Inflammatory macrophage (primary cell): ENCODE measurements around the gene ADCY9.
A peak's percentile ranks its signal among the peaks of the same experiment; 100 is the strongest.
"Not testable (repeated sequence)": the region's sequence is repeated elsewhere in the genome, so short reads cannot be mapped to it uniquely, and the experiment has no call there.

Experiments
- DNase-seq, 2 donors: peaks; one replicate each; pipeline ENCODE4 v3.0.0-alpha.2; 2020 to 2022

Gene ADCY9

GRCh38 chr16:4067262-4068001 lies 48.8 kb downstream of the ADCY9 start:
- no peak for DNase-seq

- DNase-seq, result no peak
Measured at GRCh38 chr16:4064950-4065352, 51.3 kb downstream of the ADCY9 start.

DNA sequence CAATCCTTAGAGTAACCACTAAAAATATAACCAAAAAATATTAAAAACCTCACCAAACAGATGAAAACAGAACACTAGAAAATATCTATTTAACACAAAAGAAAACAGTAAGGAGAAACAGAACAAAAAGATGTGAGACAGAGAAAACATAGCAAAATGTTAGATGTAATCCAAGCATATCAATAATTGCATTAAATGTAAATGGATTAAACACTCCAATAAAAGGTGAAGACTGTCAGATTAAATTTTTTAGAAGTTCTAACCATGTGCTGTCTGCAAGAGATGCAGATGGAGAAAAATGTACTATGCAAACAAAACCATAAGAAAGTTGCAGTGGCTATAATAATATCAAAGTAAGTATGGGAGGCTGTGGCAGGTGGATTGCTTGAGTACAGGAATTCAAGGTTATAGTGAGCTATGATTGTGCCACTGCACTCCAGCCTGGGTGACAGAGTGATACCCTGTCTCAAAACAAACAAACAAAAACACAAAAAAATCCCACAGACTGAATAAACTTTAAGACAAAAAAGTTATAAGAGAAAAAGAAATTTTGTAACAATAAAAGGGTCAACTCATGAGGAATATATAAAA lies 53.9 kb downstream of the ADCY9 start:
- no peak for DNase-seq

GRCh38 chr16:4060823-4061222 lies 55.4 kb downstream of the ADCY9 start:
- DNase-seq, result no peak

GRCh38 chr16:4060009-4060408 lies 56.2 kb downstream of the ADCY9 start:
- DNase-seq, result no peak

- DNase-seq, result no peak
Measured at GRCh38 chr16:4058386-4058785, 57.9 kb downstream of the ADCY9 start.

DNA sequence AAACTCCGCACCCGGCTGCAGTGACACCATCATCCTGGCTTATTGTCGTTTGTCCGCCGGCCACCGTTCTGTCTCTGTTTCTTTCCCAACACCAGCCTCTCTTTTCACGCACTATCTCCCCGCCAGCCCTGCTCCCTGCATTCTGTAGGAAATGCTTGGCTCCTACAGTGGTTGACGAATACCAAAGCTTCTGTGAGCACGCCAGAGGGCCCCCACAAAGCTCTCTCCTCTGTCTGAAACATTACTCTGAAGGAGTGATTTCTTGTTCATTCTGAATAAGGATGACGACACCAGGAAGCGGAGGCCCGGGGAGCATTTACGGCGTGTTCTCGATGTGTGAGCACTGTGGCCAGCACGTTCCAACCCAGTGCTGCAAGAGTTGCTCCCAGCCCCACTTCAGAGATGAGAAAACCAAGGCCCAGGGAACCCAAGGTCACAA lies 58.8 kb downstream of the ADCY9 start:
- DNase-seq, result no peak

DNA sequence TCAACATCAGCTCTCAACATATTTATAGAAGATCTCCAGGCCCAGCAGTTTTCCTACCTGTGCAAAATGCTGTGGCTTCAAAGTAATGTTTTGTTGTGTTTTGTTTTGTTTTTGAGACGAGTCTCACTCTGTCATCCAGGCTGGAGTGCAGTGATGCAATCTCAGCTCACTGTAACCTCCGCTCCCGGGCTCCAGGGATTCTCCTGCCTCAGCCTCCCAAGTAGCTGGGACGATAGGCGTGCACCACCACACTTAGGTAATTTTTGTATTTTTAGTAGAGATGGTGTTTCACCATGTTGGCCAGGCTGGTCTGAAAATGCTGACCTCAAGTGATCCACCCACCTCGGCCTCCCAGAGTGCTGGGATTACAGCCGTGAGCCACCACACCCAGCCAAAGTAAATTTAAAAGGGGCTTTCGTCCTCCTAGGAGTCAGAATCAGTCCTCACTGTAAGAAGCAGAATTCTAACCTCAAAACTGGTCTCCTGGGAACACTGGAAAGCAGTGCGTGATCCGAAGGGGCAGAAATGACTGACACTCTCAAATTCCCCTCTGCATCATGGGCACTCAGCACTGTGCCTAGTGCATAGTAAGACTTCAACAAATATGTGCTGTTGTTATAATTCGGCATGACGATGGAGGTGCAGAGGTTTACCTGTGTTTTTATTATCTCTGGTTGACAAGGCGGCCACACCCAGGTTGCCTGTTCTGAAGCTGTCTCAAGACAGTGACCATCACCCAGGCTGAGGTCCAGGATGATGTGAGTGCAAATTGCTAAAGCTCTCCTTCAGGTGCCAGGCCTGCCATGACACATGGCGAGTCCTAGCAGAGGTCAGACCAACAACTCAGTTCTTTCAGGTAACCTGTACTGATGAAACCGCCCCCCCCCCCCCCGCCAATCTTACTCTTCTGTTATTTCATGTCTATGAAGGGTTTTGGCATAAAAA lies 59.8 kb downstream of the ADCY9 start:
- DNase-seq, result no peak

GRCh38 chr16:4055748-4056147 lies 60.5 kb downstream of the ADCY9 start:
- no peak for DNase-seq

DNA sequence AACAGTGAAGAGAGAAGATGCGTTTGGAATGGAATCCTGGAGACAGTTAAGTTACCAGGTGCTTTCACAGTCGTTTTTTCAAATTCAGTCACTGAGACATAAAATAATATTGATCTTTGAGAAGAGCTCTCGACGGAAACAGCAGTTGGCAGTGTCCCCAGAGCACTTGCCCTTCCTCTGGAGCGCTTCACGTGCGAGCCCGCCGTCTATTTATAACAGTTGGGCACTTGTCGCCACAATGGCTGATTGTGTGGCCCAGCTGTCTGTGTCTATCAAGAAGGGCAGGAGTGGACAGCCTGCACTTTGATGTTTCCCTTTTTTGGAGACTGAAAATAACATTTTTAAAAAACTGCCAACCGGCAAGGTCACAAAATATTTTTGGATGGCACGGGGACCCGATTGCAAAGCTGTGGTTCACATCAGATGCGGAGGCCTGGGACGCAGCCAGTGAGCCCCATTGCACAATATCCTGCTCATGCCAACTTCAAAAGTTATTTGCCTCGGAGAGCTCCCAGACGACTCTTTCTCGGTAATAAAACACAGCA lies 62.9 kb downstream of the ADCY9 start:
- peak; percentile 54 to 56 for DNase-seq

- DNase-seq, result peak; percentile 51 to 56
Measured at GRCh38 chr16:4052801-4053293, 63.4 kb downstream of the ADCY9 start.

- no peak for DNase-seq
Measured at GRCh38 chr16:4052096-4052495, 64.1 kb downstream of the ADCY9 start.

GRCh38 chr16:4051591-4051990 lies 64.7 kb downstream of the ADCY9 start:
- DNase-seq, result no peak

- DNase-seq, result no peak
Measured at GRCh38 chr16:4049031-4049430, 67.2 kb downstream of the ADCY9 start.

DNA sequence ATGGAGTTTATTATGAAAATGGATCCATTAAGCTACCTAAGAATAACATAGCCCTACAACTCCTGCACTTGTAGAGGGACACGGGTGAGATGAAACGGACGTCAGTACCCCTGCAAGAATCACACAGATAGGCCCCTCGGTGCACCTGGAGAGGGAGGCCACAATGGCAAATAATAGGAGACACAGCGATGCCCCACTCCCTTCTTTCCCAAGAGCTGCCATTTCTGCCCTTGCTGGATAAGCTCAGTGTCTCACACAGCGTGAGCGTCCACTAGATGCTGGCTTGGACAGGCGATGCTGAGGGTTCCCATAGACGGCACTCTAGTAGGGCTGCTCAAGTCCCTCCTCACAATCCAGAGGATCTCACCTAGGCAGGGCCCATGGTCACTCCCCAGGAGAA lies 67.8 kb downstream of the ADCY9 start:
- no peak for DNase-seq

DNA sequence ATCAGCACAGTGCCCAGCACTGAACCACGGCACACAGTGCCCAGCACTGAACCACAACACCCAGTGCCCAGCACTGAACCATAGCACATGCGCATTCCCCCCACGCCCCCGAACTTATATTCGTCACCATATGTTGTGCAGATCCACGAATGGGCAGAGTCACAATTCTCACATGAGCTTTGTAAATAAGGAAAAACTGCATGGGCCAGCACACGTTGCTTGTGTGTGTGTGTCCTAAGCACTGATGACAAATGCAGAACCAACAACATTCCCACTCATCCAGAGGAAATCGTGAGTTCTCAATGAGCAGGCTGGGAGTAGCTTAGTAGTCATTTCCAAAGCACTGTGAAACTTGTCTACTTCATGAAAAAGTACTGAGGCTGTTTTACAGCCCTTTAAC lies 70.0 kb downstream of the ADCY9 start:
- DNase-seq, result peak in 1 of 2 donors; percentile 11

- not testable (repeated sequence) for DNase-seq
Measured at GRCh38 chr16:4045561-4045960, 70.7 kb downstream of the ADCY9 start.

DNA sequence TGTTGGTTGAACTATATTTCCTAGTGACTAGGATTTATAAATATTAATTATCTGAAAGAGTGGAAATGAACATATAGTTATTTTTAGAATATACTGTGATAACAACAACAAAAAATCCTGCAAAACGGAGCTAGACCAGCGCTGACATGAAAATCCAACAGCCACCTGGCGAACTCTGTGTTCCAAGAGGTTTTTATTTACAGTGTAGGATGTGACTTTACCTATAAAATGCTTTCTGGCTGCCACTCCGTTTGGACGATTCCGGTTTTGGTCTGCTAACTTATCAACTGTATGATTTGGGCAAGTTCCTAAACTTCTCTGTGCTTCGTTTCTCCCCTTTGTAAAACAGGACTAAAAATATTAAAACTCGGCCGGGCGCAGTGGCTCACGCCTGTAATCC lies 73.7 kb downstream of the ADCY9 start:
- DNase-seq, result no peak

GRCh38 chr16:4038448-4038847 lies 77.8 kb downstream of the ADCY9 start:
- no peak for DNase-seq

GRCh38 chr16:4036952-4037351 lies 79.3 kb downstream of the ADCY9 start:
- DNase-seq, result not testable (repeated sequence)

- DNase-seq, result no peak
Measured at GRCh38 chr16:4034963-4035362, 81.3 kb downstream of the ADCY9 start.

DNA sequence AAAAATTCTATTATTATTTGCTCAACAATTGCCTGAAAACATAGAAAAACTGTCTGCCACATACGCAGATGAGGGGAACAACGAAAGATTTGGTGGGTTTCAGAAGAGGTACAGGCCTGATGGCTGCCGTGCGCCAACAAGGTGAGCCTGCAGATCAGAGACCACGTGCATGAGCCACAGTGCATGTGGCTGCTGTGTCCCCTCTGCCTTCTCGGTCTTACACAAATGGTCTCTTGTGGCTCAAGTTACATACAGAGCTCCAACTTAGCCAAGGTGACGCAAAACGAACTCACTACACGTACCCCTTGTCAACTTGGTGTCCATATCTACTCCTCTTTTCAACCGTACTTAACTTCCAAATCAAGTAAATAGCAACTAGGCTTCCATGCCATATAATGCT lies 82.3 kb downstream of the ADCY9 start:
- no peak for DNase-seq

GRCh38 chr16:4032768-4033167 lies 83.5 kb downstream of the ADCY9 start:
- peak; percentile 62 to 77 for DNase-seq
